Measurements from ENCODE around the gene PDE3B.
A peak's percentile ranks its signal among the peaks of the same experiment; 100 is the strongest.

Gene PDE3B

DNA sequence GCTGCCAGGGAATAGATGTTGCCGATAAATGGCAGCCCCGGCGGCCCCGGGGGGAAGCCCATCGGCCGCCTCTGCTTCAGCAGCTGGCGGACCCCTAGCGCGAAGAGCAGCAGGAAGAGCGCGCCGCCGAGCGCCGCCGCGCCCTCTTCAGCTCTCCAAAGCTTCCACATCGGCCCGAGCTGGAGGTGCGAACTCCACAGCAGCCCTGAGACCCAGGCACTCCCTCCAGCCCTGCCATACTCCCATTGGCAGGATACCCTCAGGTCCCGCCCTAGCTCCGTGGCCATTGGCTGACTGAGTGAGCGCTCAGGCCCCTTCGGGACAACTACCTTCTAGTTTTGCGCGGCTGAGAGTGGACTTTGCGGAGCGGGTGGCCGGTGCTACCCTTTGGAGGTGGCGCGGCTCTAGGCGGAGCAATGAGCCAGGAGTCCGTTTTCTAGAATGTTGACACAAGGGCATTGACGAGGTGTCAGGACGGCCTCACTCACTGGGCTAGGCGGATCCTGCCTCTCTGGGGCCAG is 248.5 kb downstream of the PDE3B start, which contains the start of gene CYP2R1:
Gene CYP2R1, minus strand, starts transcription at position 196 of the 521 bp plus-strand sequence. Its CDS starts 26 bp downstream, at position 170.
- DNase-seq = peak; percentile 94 to 99

DNA sequence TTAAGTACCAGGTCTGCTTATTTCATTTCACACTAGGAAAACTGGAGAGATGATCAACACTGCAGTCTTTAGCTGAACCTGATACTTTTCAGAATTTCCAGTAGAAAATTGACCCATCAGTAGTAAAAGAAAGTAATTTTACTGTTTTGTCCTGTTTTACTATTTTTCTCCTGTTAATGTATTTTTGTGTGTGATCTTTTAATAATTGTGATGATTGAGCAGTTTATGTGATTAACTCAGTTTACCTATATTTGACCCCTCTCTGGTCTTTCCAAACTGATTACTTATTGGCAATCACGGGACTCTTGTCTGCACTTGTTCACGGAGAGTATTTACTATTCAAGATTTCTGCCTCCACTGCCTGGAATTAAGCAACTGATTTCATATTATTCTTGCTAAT is 249.0 kb downstream of the PDE3B start:
- DNase-seq = no peak

DNA sequence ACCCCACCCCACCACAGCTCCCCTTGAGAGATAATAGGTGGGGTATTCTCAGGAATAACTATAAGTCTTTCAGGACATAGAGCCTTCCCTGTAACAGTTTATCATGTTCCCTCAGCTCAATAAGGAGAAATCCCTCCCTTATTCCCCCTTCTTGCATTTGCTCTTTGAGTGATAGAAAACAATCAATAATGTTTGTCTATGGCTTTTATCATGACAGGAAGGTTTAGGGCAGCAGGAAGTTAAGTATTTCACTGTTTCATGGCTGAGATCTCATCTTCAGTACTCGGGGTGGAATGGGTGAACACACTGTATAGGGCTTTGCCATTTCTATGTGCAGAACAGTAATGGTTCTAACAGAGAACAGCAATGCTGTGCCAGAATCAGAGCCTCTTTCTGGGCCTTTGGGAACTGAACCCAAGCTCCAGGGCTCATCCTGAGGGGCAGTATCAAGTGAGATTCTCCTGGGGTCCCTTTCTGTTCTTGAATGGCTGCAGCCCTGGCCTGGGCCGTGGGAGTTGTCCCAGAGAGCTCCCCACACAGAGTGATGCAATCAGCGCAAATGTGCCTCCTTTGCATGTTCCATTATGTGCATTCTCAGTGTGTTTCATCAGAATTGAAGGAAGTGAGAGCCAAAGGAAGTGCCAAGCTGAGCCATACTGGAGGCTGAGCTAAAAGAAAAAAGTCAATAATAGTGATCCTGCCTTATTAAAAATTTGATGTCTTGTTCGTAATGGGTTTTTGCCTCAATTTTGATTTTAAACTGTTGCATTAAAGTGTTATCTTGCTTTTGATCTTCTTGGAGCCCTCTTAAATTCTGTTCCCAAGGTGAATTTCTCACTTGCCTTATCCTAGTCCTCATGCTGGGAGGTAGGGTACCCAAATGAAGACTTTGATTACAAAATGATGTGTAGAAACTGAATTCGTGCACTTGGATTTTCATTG is 251.3 kb downstream of the PDE3B start:
- no peak for DNase-seq

DNA sequence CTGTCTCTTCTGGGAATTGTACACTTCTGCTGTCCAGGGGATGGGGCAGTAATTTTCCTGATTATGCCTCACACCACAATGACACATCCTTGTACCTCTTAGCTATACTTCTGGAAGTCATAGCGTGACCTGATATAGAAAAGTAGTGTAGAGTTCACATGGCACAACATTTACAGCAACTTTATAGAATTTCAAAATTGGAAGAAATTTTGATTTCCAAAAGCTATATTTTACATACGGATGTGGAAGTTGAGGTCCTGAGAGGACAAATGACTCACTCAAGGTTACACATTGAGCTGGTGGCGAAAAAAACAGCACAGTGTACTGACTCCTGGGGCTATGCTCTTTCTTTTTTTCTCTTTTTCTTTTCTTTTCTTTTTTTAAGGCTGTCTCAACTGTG is 254.8 kb downstream of the PDE3B start:
- DNase-seq = no peak

DNA sequence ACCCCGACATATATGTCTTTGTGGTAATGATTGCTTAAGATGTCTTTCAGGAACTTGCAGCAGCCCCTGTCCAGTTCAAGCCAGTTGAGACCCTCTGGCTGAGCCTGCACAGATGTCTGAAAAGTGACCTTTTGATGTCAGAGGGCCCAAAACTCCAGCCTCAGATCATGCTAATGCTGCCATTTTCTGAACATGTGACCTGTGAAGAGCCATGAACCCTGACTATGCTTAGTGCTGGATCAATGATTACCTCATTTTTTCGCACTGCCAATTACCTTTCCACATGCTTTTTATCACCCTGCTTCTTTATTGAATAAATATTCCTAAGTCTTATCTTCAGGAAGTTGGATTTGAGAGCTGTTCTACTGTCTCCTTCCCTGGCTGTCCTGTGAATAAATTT is 255.3 kb downstream of the PDE3B start:
- DNase-seq = no peak

DNA sequence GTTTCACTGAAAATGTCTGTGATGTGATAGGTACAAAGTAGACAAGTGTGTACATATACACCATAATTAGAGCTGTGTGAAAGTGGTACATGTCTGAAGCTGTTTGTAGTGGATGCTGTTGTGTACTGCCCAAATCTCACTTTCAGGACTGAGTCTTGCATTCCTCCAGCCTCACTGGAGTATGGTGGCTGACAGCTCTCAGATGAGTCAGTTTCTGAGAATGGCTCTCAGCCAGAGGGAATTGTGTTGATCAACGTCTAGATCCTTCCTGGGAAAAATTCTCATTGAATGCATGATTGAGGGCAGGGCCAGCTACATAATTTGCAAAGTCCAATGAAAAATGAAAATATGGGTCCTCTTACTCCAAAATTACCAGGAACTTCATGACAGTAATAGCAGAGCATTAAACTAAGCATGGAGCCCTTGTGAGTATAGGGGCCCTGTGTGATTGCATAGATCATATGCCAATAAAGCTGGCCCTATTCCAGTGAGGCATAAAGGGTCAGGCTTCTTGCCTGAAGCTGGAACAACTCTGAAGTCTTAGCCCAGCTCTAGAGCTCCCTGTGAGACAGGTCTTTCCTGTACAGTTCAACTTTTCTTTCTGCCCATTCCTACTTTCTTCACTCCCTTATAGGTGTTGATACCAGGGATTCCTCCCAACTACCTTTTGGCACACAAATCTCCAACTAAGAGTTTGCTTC is 259.2 kb downstream of the PDE3B start:
- peak in 1 of 2 experiments; percentile 74 for DNase-seq

DNA sequence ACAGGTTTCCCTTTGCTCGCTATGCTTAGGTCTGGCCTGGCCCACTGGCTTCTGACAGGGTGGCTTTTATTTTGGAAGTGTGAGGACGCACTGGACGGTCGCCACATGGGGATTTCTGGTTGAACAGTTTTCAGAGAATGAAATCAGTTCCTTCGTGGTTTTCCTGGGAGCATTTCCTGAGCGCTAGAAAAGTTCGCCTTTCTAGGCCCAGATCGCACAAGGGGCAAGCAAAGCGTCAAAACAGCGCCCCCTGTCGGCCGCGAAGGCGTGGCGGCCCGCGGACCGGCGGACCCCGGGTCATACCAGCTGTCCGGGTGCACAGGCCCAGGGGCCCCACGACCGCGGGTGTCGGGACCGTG is 261.1 kb downstream of the PDE3B start:
- DNase-seq = no peak

DNA sequence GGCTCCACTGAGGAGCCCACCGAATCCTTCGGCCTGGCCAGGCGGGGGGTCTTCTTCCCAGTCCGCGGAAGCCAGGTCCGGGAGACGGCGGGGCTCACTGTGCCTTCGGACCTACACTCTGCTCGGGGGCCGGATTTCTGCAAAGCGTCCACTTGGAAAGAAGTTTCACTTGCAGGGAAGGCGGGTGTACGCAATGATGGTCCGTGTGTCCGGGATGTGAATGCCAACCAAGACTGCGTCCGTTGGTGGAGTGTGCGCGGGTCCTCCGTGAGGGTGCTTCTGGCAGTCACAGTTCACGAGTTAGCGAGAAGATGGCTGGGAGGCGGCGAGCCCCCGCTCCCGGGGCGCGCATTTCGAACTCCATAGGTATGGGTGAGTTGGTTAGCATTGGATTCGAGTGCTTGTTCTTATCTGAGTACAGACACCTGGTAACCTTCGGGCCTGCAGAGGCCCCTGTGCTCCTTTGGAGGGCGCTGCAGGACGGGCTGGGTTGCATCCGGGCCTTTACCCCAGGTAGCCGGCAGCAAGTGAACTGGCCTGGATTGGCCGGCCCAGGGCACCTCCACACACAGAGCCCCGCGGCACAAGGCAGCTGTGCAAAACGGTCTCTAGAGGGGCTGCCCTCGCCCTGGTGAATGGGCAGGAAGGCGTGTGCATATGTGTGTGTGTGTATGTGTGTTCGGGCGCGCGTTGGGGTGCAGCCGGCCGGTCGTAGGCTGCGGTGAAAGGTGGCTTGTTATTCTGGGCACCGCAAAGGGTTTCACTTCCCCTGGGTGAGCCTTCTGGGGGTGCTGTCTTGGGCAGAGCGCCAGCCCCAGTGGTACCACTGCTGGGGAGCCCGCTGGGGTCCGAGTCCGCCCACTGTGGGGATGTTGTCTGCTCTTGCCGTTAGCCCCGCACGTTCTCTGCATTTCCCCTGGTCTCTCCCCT is 261.8 kb downstream of the PDE3B start:
- DNase-seq = no peak

DNA sequence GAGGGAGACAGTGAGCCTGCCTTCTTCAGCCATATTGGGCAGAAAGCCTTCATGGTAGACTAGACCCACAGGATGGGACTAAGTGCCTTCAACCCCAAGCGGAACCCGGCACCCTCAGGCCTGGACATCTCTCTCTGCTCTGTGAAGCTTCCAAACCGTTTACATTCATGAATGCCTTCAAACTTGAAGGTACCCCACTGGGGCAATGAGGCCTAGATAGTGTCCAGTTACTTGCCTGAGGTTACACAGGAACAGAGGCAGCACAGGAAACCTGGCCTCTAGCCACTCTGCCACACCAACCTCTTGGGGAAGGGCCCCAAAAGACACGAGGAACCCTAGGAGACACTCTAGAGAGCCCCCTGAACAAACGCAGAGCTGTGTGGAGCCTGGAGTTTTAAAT is 263.0 kb downstream of the PDE3B start:
- DNase-seq = no peak

DNA sequence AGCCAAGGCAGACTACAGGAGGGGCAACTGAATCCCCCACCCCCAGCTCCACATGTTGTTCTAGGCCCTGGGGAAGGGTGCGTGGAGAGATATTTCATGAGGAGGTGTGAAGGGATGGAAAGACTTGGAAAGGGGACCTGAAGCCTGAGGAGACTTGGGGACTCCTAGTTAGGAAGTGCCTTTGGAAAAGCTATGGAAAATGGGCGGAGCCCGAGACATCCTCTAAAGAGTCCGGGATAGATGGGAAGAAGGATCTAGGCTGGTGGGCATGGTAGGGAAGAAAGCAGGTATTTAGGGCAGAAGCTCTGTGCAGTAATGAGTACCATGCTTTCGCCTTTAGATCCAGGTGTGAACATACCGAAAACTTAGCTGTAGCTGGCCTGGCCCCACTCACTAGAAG is 263.4 kb downstream of the PDE3B start:
- DNase-seq = no peak

DNA sequence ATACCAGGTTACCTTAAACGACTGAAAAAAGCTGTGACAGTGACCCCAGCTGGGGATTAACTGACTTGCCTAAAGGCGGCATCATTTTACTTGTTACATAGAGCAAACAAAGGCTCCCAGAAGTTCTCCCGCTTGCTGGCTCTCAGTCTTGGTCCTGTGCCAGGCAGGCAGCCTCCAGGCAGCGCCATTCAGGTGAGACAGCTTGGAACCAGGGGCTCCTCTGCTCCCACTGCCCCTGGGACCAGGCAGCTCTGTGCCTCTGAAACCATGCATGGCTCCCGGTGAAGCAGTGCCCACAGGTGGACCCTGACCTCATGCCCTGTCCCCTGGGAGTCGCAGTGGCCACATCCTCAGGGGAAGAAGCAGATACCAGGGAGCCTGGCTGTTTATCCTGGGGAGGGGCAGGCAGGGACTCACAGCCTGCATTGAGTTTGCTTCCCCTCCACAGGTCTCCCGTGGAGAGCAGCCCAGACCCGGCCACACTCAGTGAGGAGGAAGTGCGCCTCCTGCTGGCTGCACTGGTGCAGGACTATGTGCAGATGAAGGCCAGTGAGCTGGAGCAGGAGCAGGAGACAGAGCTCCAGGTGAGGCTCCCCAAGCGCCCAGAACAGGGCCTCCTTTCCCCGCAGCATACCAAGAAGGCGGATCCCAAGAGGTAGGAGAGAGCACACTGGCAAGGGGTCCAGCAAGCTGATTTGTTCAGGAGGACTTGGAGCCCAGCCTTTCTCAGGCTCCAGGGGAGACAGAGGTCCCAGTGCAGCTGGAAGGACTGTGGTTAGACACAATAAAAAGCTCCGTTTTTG is 264.0 kb downstream of the PDE3B start:
- DNase-seq = peak; percentile 84 to 91

DNA sequence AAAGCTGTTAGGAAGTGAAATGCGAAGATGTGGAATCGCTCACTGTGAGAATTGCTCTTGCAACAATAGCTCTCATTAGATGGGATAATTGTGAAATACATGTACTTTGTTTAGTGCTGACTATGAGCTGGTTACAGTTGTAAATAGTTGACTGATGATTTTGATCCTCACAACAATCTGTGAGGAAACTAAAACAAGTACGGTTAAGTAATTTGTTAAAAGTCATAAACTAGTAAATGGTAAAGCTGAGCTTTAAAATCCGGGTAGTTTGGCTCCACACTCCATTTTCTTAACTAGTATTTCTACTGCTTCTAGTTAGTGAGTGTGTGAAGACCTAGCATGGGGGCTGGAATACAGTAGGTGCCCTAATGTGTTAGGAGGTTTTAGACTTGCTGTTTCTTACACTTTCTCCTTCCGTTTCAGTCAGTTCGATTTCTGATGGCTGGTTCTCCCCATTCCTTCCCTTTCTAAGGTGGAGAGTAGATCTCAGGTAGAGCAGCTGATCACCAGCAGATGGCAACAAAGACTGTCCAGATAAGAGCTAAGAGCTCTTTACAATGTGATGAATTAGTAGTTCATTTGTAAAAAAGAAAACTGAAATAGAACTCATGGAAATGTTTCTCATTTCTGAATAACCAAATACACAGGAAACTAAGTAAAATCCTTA is 264.7 kb downstream of the PDE3B start:
- DNase-seq = peak in 1 of 2 experiments; percentile 66

DNA sequence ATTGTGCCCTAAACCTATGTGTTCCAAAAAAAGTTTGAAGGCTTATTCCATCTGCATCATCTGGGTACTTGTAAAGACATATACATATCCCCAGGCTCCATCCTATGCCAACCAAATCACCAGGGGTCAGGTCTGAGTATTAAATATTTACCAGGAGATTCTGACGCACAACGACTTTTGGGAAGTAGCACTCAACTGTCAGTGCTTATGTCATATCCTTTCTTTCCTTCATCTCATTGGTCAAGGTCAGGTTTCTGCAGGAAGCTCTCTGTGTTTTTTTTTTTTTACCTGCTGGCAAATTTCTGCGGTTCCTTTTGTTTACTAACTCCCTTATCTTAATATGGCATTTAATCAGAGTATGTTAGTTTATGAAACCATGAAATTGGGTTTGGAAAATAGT is 270.9 kb downstream of the PDE3B start:
- no peak for DNase-seq

DNA sequence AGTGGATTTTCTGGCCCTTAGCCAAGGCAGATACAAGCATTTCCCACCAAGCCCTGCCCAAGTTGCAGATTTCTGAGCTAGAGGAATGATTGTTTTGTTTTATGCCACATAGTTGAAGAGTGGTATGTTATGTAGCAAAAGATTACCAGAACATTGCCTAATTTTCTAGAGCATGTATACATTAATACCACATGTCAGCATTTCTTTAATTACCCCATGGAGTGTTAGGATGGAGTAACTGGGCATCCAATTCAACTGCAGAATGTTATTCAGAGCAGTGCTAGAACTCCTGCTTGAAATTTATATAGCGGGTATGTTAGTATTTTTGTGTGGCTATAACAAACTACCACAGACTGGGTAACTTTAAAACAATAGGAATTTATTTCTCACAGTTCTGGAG is 272.8 kb downstream of the PDE3B start:
- no peak for DNase-seq
